ENCODE data around the gene CTNNA1.

The CTNNA1 gene

GRCh38 chr5:138837160-138837559, 83.9 kb downstream of the CTNNA1 start:
- no peaks in the 10 kb centered on the region for H3K36me3 ChIP-seq (ENCODE audit: control insufficient read depth in 5 of 5, insufficient read depth in 5 of 5, low read length in 5 of 5)
- H3K4me3 ChIP-seq (ENCODE audit: low read depth in 1 of 5, low read length in 5 of 5) = no peak overlapping the region
- H3K27ac ChIP-seq (ENCODE audit: low read depth, low read length) = no peak overlapping the region
- H3K9ac ChIP-seq (ENCODE audit: low read length in 5 of 5) = no peak overlapping the region
- H3K27me3 ChIP-seq (ENCODE audit: control insufficient read depth in 5 of 5, insufficient read depth in 4 of 5, low read length in 5 of 5) = no peaks in the 10 kb centered on the region
- no peaks in the 10 kb centered on the region for H3K9me3 ChIP-seq (ENCODE audit: control insufficient read depth in 5 of 5, low read length in 5 of 5)
- H3K4me1 ChIP-seq (ENCODE audit: control insufficient read depth in 5 of 5, insufficient read depth in 5 of 5, low read length in 5 of 5) = peaks cover 0 to 23% (median 8%) of the 10 kb centered on the region in 5 donors

- H3K4me1 ChIP-seq (ENCODE audit: control insufficient read depth in 5 of 5, insufficient read depth in 5 of 5, low read length in 5 of 5) = peaks cover 5 to 45% (median 37%) of the 10 kb centered on the region in 5 donors
- no peaks in the 10 kb centered on the region for H3K36me3 ChIP-seq (ENCODE audit: control insufficient read depth in 5 of 5, insufficient read depth in 5 of 5, low read length in 5 of 5)
- no peak overlapping the region for H3K9ac ChIP-seq (ENCODE audit: low read length in 5 of 5)
- H3K9me3 ChIP-seq (ENCODE audit: control insufficient read depth in 5 of 5, low read length in 5 of 5) = no peaks in the 10 kb centered on the region
- H3K4me3 ChIP-seq (ENCODE audit: low read depth in 1 of 5, low read length in 5 of 5) = no peak overlapping the region
- H3K27ac ChIP-seq (ENCODE audit: low read depth, low read length) = no peak overlapping the region
- H3K27me3 ChIP-seq (ENCODE audit: control insufficient read depth in 5 of 5, insufficient read depth in 4 of 5, low read length in 5 of 5) = no peaks in the 10 kb centered on the region
These were observed 86.9 kb downstream of the CTNNA1 start for GRCh38 chr5:138840103-138840502.

GRCh38 chr5:138841531-138841930, 88.3 kb downstream of the CTNNA1 start:
- no peaks in the 10 kb centered on the region for H3K27me3 ChIP-seq (ENCODE audit: control insufficient read depth in 5 of 5, insufficient read depth in 4 of 5, low read length in 5 of 5)
- no peaks in the 10 kb centered on the region for H3K9me3 ChIP-seq (ENCODE audit: control insufficient read depth in 5 of 5, low read length in 5 of 5)
- H3K4me1 ChIP-seq (ENCODE audit: control insufficient read depth in 5 of 5, insufficient read depth in 5 of 5, low read length in 5 of 5) = peaks cover 5 to 56% (median 45%) of the 10 kb centered on the region in 5 donors
- H3K4me3 ChIP-seq (ENCODE audit: low read depth in 1 of 5, low read length in 5 of 5) = no peak overlapping the region
- no peak overlapping the region for H3K27ac ChIP-seq (ENCODE audit: low read depth, low read length)
- no peaks in the 10 kb centered on the region for H3K36me3 ChIP-seq (ENCODE audit: control insufficient read depth in 5 of 5, insufficient read depth in 5 of 5, low read length in 5 of 5)
- no peak overlapping the region for H3K9ac ChIP-seq (ENCODE audit: low read length in 5 of 5)

- Histone ChIP-seq H3K9ac (ENCODE audit: low read length in 5 of 5) (peak overlapping the region in 2 of 5 donors; percentile 48 to 55), H3K4me3 (ENCODE audit: low read depth in 1 of 5, low read length in 5 of 5) (peak overlapping the region in 2 of 5 donors; percentile 35 to 37), H3K36me3 (ENCODE audit: control insufficient read depth in 5 of 5, insufficient read depth in 5 of 5, low read length in 5 of 5) (no peaks in the 10 kb centered on the region), H3K27me3 (ENCODE audit: control insufficient read depth in 5 of 5, insufficient read depth in 4 of 5, low read length in 5 of 5) (no peaks in the 10 kb centered on the region), H3K9me3 (ENCODE audit: control insufficient read depth in 5 of 5, low read length in 5 of 5) (no peaks in the 10 kb centered on the region), H3K4me1 (ENCODE audit: control insufficient read depth in 5 of 5, insufficient read depth in 5 of 5, low read length in 5 of 5) (peaks cover 5 to 59% (median 48%) of the 10 kb centered on the region in 5 donors), H3K27ac (ENCODE audit: low read depth, low read length) (peak overlapping the region; percentile 98)
These were observed 90.3 kb downstream of the CTNNA1 start for GRCh38 chr5:138843316-138844124.

- Histone ChIP-seq H3K4me3 (ENCODE audit: low read depth in 1 of 5, low read length in 5 of 5) (no peak overlapping the region), H3K36me3 (ENCODE audit: control insufficient read depth in 5 of 5, insufficient read depth in 5 of 5, low read length in 5 of 5) (no peaks in the 10 kb centered on the region), H3K9ac (ENCODE audit: low read length in 5 of 5) (peak overlapping the region in 4 of 5 donors; percentile 26 to 55 (median 50)), H3K9me3 (ENCODE audit: control insufficient read depth in 5 of 5, low read length in 5 of 5) (no peaks in the 10 kb centered on the region), H3K27me3 (ENCODE audit: control insufficient read depth in 5 of 5, insufficient read depth in 4 of 5, low read length in 5 of 5) (no peaks in the 10 kb centered on the region), H3K4me1 (ENCODE audit: control insufficient read depth in 5 of 5, insufficient read depth in 5 of 5, low read length in 5 of 5) (peaks cover 5 to 56% (median 48%) of the 10 kb centered on the region in 5 donors), H3K27ac (ENCODE audit: low read depth, low read length) (peak overlapping the region; percentile 98)
These were observed 90.9 kb downstream of the CTNNA1 start for GRCh38 chr5:138844125-138844461.

- no peak overlapping the region for H3K4me3 ChIP-seq (ENCODE audit: low read depth in 1 of 5, low read length in 5 of 5)
- H3K9me3 ChIP-seq (ENCODE audit: control insufficient read depth in 5 of 5, low read length in 5 of 5) = no peaks in the 10 kb centered on the region
- no peaks in the 10 kb centered on the region for H3K36me3 ChIP-seq (ENCODE audit: control insufficient read depth in 5 of 5, insufficient read depth in 5 of 5, low read length in 5 of 5)
- no peaks in the 10 kb centered on the region for H3K27me3 ChIP-seq (ENCODE audit: control insufficient read depth in 5 of 5, insufficient read depth in 4 of 5, low read length in 5 of 5)
- H3K27ac ChIP-seq (ENCODE audit: low read depth, low read length) = peak overlapping the region; percentile 98
- peaks cover 5 to 63% (median 53%) of the 10 kb centered on the region in 5 donors for H3K4me1 ChIP-seq (ENCODE audit: control insufficient read depth in 5 of 5, insufficient read depth in 5 of 5, low read length in 5 of 5)
- peak overlapping the region in 4 of 5 donors; percentile 12 to 52 (median 37) for H3K9ac ChIP-seq (ENCODE audit: low read length in 5 of 5)
These were observed 91.7 kb downstream of the CTNNA1 start for GRCh38 chr5:138844812-138845513.

- Histone ChIP-seq H3K27ac (ENCODE audit: low read depth, low read length) (peak overlapping the region; percentile 5), H3K4me1 (ENCODE audit: control insufficient read depth in 5 of 5, insufficient read depth in 5 of 5, low read length in 5 of 5) (peaks cover 0 to 44% (median 28%) of the 10 kb centered on the region in 5 donors), H3K4me3 (ENCODE audit: low read depth in 1 of 5, low read length in 5 of 5) (no peak overlapping the region), H3K27me3 (ENCODE audit: control insufficient read depth in 5 of 5, insufficient read depth in 4 of 5, low read length in 5 of 5) (no peaks in the 10 kb centered on the region), H3K36me3 (ENCODE audit: control insufficient read depth in 5 of 5, insufficient read depth in 5 of 5, low read length in 5 of 5) (no peaks in the 10 kb centered on the region), H3K9ac (ENCODE audit: low read length in 5 of 5) (no peak overlapping the region), H3K9me3 (ENCODE audit: control insufficient read depth in 5 of 5, low read length in 5 of 5) (no peaks in the 10 kb centered on the region)
These were observed 96.2 kb downstream of the CTNNA1 start for GRCh38 chr5:138849439-138849838.

GRCh38 chr5:138849882-138850281, 96.7 kb downstream of the CTNNA1 start:
- H3K4me3 ChIP-seq (ENCODE audit: low read depth in 1 of 5, low read length in 5 of 5) = no peak overlapping the region
- peak overlapping the region; percentile 5 for H3K27ac ChIP-seq (ENCODE audit: low read depth, low read length)
- peaks cover 0 to 41% (median 24%) of the 10 kb centered on the region in 5 donors for H3K4me1 ChIP-seq (ENCODE audit: control insufficient read depth in 5 of 5, insufficient read depth in 5 of 5, low read length in 5 of 5)
- no peaks in the 10 kb centered on the region for H3K36me3 ChIP-seq (ENCODE audit: control insufficient read depth in 5 of 5, insufficient read depth in 5 of 5, low read length in 5 of 5)
- no peaks in the 10 kb centered on the region for H3K9me3 ChIP-seq (ENCODE audit: control insufficient read depth in 5 of 5, low read length in 5 of 5)
- no peaks in the 10 kb centered on the region for H3K27me3 ChIP-seq (ENCODE audit: control insufficient read depth in 5 of 5, insufficient read depth in 4 of 5, low read length in 5 of 5)
- H3K9ac ChIP-seq (ENCODE audit: low read length in 5 of 5) = no peak overlapping the region

GRCh38 chr5:138850865-138851435, 97.7 kb downstream of the CTNNA1 start:
- Histone ChIP-seq H3K9me3 (ENCODE audit: control insufficient read depth in 5 of 5, low read length in 5 of 5) (no peaks in the 10 kb centered on the region), H3K9ac (ENCODE audit: low read length in 5 of 5) (no peak overlapping the region), H3K4me1 (ENCODE audit: control insufficient read depth in 5 of 5, insufficient read depth in 5 of 5, low read length in 5 of 5) (peaks cover 0 to 31% (median 14%) of the 10 kb centered on the region in 5 donors), H3K36me3 (ENCODE audit: control insufficient read depth in 5 of 5, insufficient read depth in 5 of 5, low read length in 5 of 5) (no peaks in the 10 kb centered on the region), H3K4me3 (ENCODE audit: low read depth in 1 of 5, low read length in 5 of 5) (no peak overlapping the region), H3K27me3 (ENCODE audit: control insufficient read depth in 5 of 5, insufficient read depth in 4 of 5, low read length in 5 of 5) (no peaks in the 10 kb centered on the region), H3K27ac (ENCODE audit: low read depth, low read length) (no peak overlapping the region)

GRCh38 chr5:138853132-138853531, 99.9 kb downstream of the CTNNA1 start:
- no peaks in the 10 kb centered on the region for H3K9me3 ChIP-seq (ENCODE audit: control insufficient read depth in 5 of 5, low read length in 5 of 5)
- no peaks in the 10 kb centered on the region for H3K36me3 ChIP-seq (ENCODE audit: control insufficient read depth in 5 of 5, insufficient read depth in 5 of 5, low read length in 5 of 5)
- no peak overlapping the region for H3K9ac ChIP-seq (ENCODE audit: low read length in 5 of 5)
- no peak overlapping the region for H3K27ac ChIP-seq (ENCODE audit: low read depth, low read length)
- no peak overlapping the region for H3K4me3 ChIP-seq (ENCODE audit: low read depth in 1 of 5, low read length in 5 of 5)
- peaks cover 0 to 27% (median 8%) of the 10 kb centered on the region in 5 donors for H3K4me1 ChIP-seq (ENCODE audit: control insufficient read depth in 5 of 5, insufficient read depth in 5 of 5, low read length in 5 of 5)
- H3K27me3 ChIP-seq (ENCODE audit: control insufficient read depth in 5 of 5, insufficient read depth in 4 of 5, low read length in 5 of 5) = no peaks in the 10 kb centered on the region
